ENCODE results near the gene KIF26B.
A peak's percentile ranks its signal among the peaks of the same experiment; 100 is the strongest.
"Not testable (repeated sequence)": the region's sequence is repeated elsewhere in the genome, so short reads cannot be mapped to it uniquely, and the experiment has no call there.

The KIF26B gene

GRCh38 chr1:245325922-245326795 is 171.4 kb downstream of the KIF26B start:
- TF ChIP-seq POLR2A (IDR thresholded peaks at IDR 0.05; ENCODE audit: low read depth, low read length), result no peak
- FAIRE-seq (no peak), DNase-seq (ENCODE audit: insufficient read length, low spot score) (no peak)

DNA sequence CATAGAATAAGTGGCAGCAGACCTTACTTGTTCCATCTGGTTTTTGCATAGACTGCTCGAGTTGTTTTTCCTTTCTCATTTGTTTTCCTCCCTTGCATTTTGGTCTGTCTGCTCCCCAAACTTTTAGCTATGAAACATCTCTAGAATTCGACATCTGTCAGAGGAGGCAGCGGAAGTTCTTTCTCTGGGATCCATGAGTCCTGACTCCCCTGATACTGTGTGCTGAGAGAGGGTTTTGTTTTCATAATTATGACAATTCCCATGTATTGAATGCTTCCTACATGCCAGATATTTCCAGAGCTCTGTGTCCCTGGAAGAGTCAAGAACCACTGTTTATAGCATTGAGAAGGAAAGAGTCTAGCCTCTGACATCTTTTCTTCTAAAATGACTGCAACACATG is 172.6 kb downstream of the KIF26B start:
- TF ChIP-seq SPI1 (IDR thresholded peaks at IDR 0.05; ENCODE audit: low read depth, low read length) (no peak), TAF1 (IDR thresholded peaks at IDR 0.05; ENCODE audit: low read depth, low read length) (no peak), PAX5 (IDR thresholded peaks at IDR 0.05; ENCODE audit: insufficient read depth, low read length, severe bottlenecking) (no peak), POLR2A (IDR thresholded peaks at IDR 0.05; ENCODE audit: low read depth, low read length) (no peak), POLR2AphosphoS5 (IDR thresholded peaks at IDR 0.05; ENCODE audit: low read depth, low read length) (no peak), POU2F2 (IDR thresholded peaks at IDR 0.05; ENCODE audit: low read depth, low read length) (no peak)
- no peak for DNase-seq (ENCODE audit: insufficient read length, low spot score)
- no peak for FAIRE-seq

DNA sequence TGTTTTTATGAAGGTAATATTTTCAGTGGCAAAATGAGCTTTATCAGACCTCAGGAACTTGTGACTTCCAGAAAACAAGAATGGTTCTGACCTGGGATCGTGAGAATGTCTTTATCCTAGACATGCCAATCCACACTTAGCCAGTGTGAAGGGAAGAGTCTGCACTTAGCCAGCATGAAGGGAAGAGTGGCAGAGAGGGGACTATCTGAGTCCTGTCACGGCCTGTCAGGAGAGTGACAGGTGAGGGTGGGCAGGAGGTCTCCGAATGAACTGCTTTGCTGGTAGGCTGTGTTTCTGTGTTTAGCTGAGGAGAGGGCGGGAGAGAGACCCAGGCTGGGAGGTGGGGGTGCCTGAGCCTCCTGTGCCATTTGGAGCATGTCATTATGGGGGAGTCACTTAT is 173.1 kb downstream of the KIF26B start:
- no peak for DNase-seq (ENCODE audit: insufficient read length, low spot score)
- FAIRE-seq, result no peak
- TF ChIP-seq POLR2AphosphoS5 (IDR thresholded peaks at IDR 0.05; ENCODE audit: low read depth, low read length) (no peak), PAX5 (IDR thresholded peaks at IDR 0.05; ENCODE audit: insufficient read depth, low read length, severe bottlenecking) (no peak), SPI1 (IDR thresholded peaks at IDR 0.05; ENCODE audit: low read depth, low read length) (no peak), POU2F2 (IDR thresholded peaks at IDR 0.05; ENCODE audit: low read depth, low read length) (no peak), TAF1 (IDR thresholded peaks at IDR 0.05; ENCODE audit: low read depth, low read length) (no peak), POLR2A (IDR thresholded peaks at IDR 0.05; ENCODE audit: low read depth, low read length) (no peak)

DNA sequence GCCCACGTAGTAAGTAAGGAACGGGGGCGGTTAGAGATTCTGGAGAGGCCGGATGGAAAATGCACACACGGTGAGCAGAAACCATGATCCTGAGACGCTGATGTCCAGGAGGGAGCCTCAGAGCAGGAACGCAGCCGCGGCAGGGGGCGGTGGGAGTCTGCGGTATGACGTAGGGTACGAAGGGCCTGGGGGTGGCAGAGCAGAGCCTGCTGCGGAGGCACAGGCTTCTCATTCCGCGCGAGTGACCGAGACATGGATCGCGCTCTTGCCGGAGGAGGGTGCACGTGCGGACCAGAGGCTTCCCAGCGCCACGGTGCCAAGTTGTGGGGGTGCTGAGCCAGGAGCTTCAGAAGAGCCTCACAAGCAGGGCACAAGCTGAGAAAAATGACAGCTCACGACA is 176.2 kb downstream of the KIF26B start:
- no peak for TF ChIP-seq SPI1 (IDR thresholded peaks at IDR 0.05; ENCODE audit: low read depth, low read length)
- TF ChIP-seq POU2F2 (IDR thresholded peaks at IDR 0.05; ENCODE audit: low read depth, low read length), result no peak
- no peak for TF ChIP-seq POLR2A (IDR thresholded peaks at IDR 0.05; ENCODE audit: low read depth, low read length)
- no peak for TF ChIP-seq PAX5 (IDR thresholded peaks at IDR 0.05; ENCODE audit: insufficient read depth, low read length, severe bottlenecking)
- no peak for FAIRE-seq
- DNase-seq (ENCODE audit: insufficient read length, low spot score), result no peak

- TF ChIP-seq POLR2A (IDR thresholded peaks at IDR 0.05; ENCODE audit: low read depth, low read length) (no peak), TAF1 (IDR thresholded peaks at IDR 0.05; ENCODE audit: low read depth, low read length) (no peak), POU2F2 (IDR thresholded peaks at IDR 0.05; ENCODE audit: low read depth, low read length) (no peak), SPI1 (IDR thresholded peaks at IDR 0.05; ENCODE audit: low read depth, low read length) (no peak), PAX5 (IDR thresholded peaks at IDR 0.05; ENCODE audit: insufficient read depth, low read length, severe bottlenecking) (no peak), POLR2AphosphoS5 (IDR thresholded peaks at IDR 0.05; ENCODE audit: low read depth, low read length) (no peak)
- DNase-seq (ENCODE audit: insufficient read length, low spot score), result no peak
- FAIRE-seq, result no peak
These were observed 177.3 kb downstream of the KIF26B start for GRCh38 chr1:245332085-245332484.

DNA sequence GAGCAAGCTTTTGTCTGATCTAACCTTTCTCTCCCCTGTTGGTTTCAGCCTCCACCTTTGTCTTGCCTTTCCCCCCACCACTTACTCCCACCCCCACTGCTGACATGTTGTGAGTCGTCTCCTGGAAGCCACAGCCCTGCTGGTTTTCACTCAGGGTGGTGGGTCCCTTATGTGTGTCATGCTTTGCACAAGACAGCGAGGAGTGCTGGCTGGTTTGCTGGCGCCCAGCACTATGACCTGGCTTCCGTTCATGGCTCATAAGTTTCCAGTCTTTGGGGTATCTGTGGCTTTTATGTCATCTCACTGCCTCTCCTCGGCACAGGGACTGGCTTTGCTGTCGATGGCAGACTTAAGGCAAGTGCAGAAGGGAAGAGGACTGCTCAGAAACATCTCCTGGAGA is 177.7 kb downstream of the KIF26B start:
- no peak for TF ChIP-seq POLR2A (IDR thresholded peaks at IDR 0.05; ENCODE audit: low read depth, low read length)
- no peak for TF ChIP-seq POU2F2 (IDR thresholded peaks at IDR 0.05; ENCODE audit: low read depth, low read length)
- no peak for TF ChIP-seq POLR2AphosphoS5 (IDR thresholded peaks at IDR 0.05; ENCODE audit: low read depth, low read length)
- TF ChIP-seq SPI1 (IDR thresholded peaks at IDR 0.05; ENCODE audit: low read depth, low read length), result no peak
- TF ChIP-seq PAX5 (IDR thresholded peaks at IDR 0.05; ENCODE audit: insufficient read depth, low read length, severe bottlenecking), result no peak
- no peak for TF ChIP-seq TAF1 (IDR thresholded peaks at IDR 0.05; ENCODE audit: low read depth, low read length)
- FAIRE-seq, result no peak
- no peak for DNase-seq (ENCODE audit: insufficient read length, low spot score)

- TF ChIP-seq POLR2A (IDR thresholded peaks at IDR 0.05; ENCODE audit: low read depth, low read length), result no peak
- TF ChIP-seq POU2F2 (IDR thresholded peaks at IDR 0.05; ENCODE audit: low read depth, low read length), result no peak
- no peak for TF ChIP-seq SPI1 (IDR thresholded peaks at IDR 0.05; ENCODE audit: low read depth, low read length)
- TF ChIP-seq TAF1 (IDR thresholded peaks at IDR 0.05; ENCODE audit: low read depth, low read length), result no peak
- TF ChIP-seq PAX5 (IDR thresholded peaks at IDR 0.05; ENCODE audit: insufficient read depth, low read length, severe bottlenecking), result no peak
- TF ChIP-seq POLR2AphosphoS5 (IDR thresholded peaks at IDR 0.05; ENCODE audit: low read depth, low read length), result no peak
- DNase-seq (ENCODE audit: insufficient read length, low spot score), result no peak
- no peak for FAIRE-seq
These were observed 179.4 kb downstream of the KIF26B start for GRCh38 chr1:245334235-245334634.

DNA sequence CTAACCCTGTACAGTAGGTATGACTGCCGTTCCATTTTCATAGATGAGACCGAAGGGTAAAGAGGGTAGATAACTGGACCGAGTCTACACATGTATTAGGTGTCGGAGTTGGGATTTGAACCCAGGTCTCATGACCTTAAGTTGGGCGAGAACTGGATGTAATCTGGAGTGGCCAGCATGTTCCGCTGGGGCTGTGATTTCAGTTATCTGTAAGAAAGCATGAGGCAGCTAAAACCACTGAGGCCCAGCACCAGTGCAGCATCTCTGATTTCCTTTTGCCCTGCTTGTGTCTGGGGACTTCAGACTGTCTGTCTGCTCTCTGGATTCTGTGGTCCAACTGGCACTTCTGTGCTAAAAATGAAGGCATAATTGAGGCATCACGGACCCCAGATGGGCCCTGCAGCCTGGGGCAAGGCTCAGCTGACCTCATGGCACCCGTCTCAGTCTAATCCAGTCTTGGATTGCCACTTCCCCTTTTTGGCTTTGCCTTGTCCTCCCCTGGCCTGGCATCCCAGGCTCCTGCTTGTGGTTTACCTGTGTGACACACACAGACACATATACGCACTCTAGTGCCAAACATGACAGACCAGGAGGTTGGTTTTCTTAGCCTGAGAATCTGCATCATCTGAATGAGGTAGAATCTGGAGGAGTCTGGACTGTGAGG is 180.2 kb downstream of the KIF26B start:
- DNase-seq (ENCODE audit: insufficient read length, low spot score) (no peak), FAIRE-seq (no peak)
- TF ChIP-seq SPI1 (IDR thresholded peaks at IDR 0.05; ENCODE audit: low read depth, low read length) (peak; percentile 52), PAX5 (IDR thresholded peaks at IDR 0.05; ENCODE audit: insufficient read depth, low read length, severe bottlenecking) (no peak)

DNA sequence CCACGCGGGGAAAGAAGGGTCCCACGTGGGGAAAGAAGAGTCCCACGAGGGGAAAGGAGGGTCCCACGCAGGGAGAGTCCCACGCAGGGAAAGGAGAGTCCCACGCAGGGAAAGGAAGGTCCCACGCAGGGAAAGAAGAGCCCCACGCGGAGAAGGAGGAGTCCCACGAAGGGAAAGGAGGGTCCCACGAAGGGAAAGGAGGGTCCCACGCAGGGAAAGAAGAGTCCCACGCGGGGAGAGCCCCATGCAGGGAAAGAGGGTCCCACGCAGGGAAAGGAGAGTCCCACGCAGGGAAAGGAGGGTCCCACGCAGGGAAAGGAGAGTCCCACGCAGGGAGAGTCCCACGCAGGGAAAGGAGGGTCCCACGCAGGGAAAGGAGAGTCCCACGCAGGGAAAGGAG is 180.9 kb downstream of the KIF26B start:
- not testable (repeated sequence) for FAIRE-seq; DNase-seq (ENCODE audit: insufficient read length, low spot score)

GRCh38 chr1:245336149-245336983 is 181.6 kb downstream of the KIF26B start:
- no peak for FAIRE-seq
- no peak for DNase-seq (ENCODE audit: insufficient read length, low spot score)
- no peak for TF ChIP-seq SPI1 (IDR thresholded peaks at IDR 0.05; ENCODE audit: low read depth, low read length)
- TF ChIP-seq POU2F2 (IDR thresholded peaks at IDR 0.05; ENCODE audit: low read depth, low read length), result no peak
- TF ChIP-seq TAF1 (IDR thresholded peaks at IDR 0.05; ENCODE audit: low read depth, low read length), result no peak
- TF ChIP-seq POLR2A (IDR thresholded peaks at IDR 0.05; ENCODE audit: low read depth, low read length), result no peak
- no peak for TF ChIP-seq POLR2AphosphoS5 (IDR thresholded peaks at IDR 0.05; ENCODE audit: low read depth, low read length)
- no peak for TF ChIP-seq PAX5 (IDR thresholded peaks at IDR 0.05; ENCODE audit: insufficient read depth, low read length, severe bottlenecking)

GRCh38 chr1:245336984-245337355 is 182.2 kb downstream of the KIF26B start:
- not testable (repeated sequence) for FAIRE-seq

More at GRCh38 chr1:245336984-245337355, 182.2 kb downstream of the KIF26B start:
- DNase-seq (ENCODE audit: insufficient read length, low spot score), result not testable (repeated sequence)
